Endodermal cell (in vitro differentiated cells): ENCODE measurements around the gene TBX18. TPM values are rescaled to one million over a fixed set of nuclear protein-coding genes. Genes with fewer than 3 reads are reported as not detected.

Source experiments
- DNase-seq: peaks from one replicate; pipeline ENCODE4 v3.0.0-alpha.2; 2017
- H3K27ac ChIP-seq: 2 replicates; pipeline ENCODE4 v1.5.1; 2013; ENCODE audit warnings: mild to moderate bottlenecking, low read depth, low read length, moderate library complexity
- H3K27me3 ChIP-seq: 2 replicates; pipeline ENCODE4 v1.6.1; 2013; ENCODE audit warnings: mild to moderate bottlenecking, low read length, moderate library complexity; ENCODE audit not compliant: insufficient read depth, control insufficient read depth, poor library complexity, severe bottlenecking
- H3K36me3 ChIP-seq: 2 replicates; pipeline ENCODE4 v1.7.0; 2013; ENCODE audit warnings: mild to moderate bottlenecking, low read length, moderate library complexity; ENCODE audit not compliant: control insufficient read depth, insufficient read depth
- H3K4me1 ChIP-seq: one replicate; pipeline ENCODE4 v1.7.0; 2013; ENCODE audit warnings: low read length; ENCODE audit not compliant: control insufficient read depth, insufficient read depth
- H3K4me3 ChIP-seq: 2 replicates; pipeline ENCODE4 v1.5.1; 2013; ENCODE audit warnings: mild to moderate bottlenecking, low read length, moderate library complexity
- H3K9ac ChIP-seq: 2 replicates; pipeline ENCODE4 v1.6.1; 2013; ENCODE audit warnings: mild to moderate bottlenecking, low read length, moderate library complexity; ENCODE audit not compliant: poor library complexity, severe bottlenecking; ENCODE audit errors: extremely low read depth
- H3K9me3 ChIP-seq: 2 replicates; pipeline ENCODE4 v1.6.1; 2013; ENCODE audit warnings: mild to moderate bottlenecking, low read length, moderate library complexity; ENCODE audit not compliant: control insufficient read depth
- H3K27ac Mint-ChIP-seq: 2 replicates; pipeline ENCODE4 v1.8.0; 2020; ENCODE audit warnings: mixed read lengths
- H3K27me3 Mint-ChIP-seq: 2 replicates; pipeline ENCODE4 v1.8.0; 2021; ENCODE audit warnings: mild to moderate bottlenecking, mixed read lengths; ENCODE audit not compliant: insufficient read depth
- H3K36me3 Mint-ChIP-seq: 2 replicates; pipeline ENCODE4 v1.8.0; 2020; ENCODE audit warnings: low read depth, mixed read lengths
- H3K4me1 Mint-ChIP-seq: 2 replicates; pipeline ENCODE4 v1.8.0; 2020; ENCODE audit warnings: mixed read lengths
- H3K4me3 Mint-ChIP-seq: 2 replicates; pipeline ENCODE4 v1.8.0; 2020; ENCODE audit warnings: mild to moderate bottlenecking, moderate library complexity, mixed read lengths
- H3K9me3 Mint-ChIP-seq: 2 replicates; pipeline ENCODE4 v1.8.0; 2020; ENCODE audit warnings: mild to moderate bottlenecking, mixed read lengths
- CTCF ChIP-seq: fragments of 200-600 bp; sonication (generic); conservative IDR thresholded peaks from 2 replicates; pipeline ENCODE4 v1.5.0; 2021; ENCODE audit warnings: antibody characterized with exemption, mild to moderate bottlenecking
- WGBS, 2 experiments: methylation state at CpG; one replicate each; pipeline versions ENCODE4 v1.1.5 to v1.1.7; 2013; ENCODE audit warnings: missing lambda C conversion rate in 2 of 2, mixed read lengths in 1 of 2; ENCODE audit not compliant: insufficient coverage in 1 of 2, insufficient read length in 1 of 2; 5-methylcytosine and 5-hydroxymethylcytosine counted together
- total RNA-seq, 2 donors: library from RNA; stranded (reverse); fragmentation: NEBNext Ultra II Directional in 1 of 2; extraction: Animal tissue kit (Norgen Biotek cat#: 25700) in 1 of 2; gene quantifications; 2 replicates in 1 of 2; 3 replicates in 1 of 2; pipeline ENCODE4 v1.2.1, GENCODE V29; 2021

The TBX18 gene
- total RNA-seq, 2 donors from 2014 or later, result 1.3 to 2.3 TPM

- Mint-ChIP-seq H3K27me3 (no peaks in the 10 kb centered on the region), H3K36me3 (no peaks in the 10 kb centered on the region), H3K27ac (no peak overlapping the region), H3K4me1 (peaks cover 4% of the 10 kb centered on the region), H3K4me3 (no peak overlapping the region), H3K9me3 (no peaks in the 10 kb centered on the region)
- H3K4me3 ChIP-seq, result no peak overlapping the region
- TF ChIP-seq CTCF, result no peak
- no peak overlapping the region for H3K9ac ChIP-seq
- no peaks in the 10 kb centered on the region for H3K27me3 ChIP-seq
- no peak overlapping the region for H3K27ac ChIP-seq
- H3K9me3 ChIP-seq, result no peaks in the 10 kb centered on the region
- no peaks in the 10 kb centered on the region for H3K36me3 ChIP-seq
- no peaks in the 10 kb centered on the region for H3K4me1 ChIP-seq
- no peak for DNase-seq
- WGBS, 2 experiments, result 67 to 88% methylated on average over 1 to 2 of the region's 2 CpGs
Observed at GRCh38 chr6:84663866-84664265, 100.5 kb downstream of the TBX18 start.

- H3K9me3 ChIP-seq, result no peaks in the 10 kb centered on the region
- Mint-ChIP-seq H3K36me3 (no peaks in the 10 kb centered on the region), H3K4me1 (no peaks in the 10 kb centered on the region), H3K9me3 (no peaks in the 10 kb centered on the region), H3K27ac (no peak overlapping the region), H3K27me3 (no peaks in the 10 kb centered on the region), H3K4me3 (no peak overlapping the region)
- H3K4me1 ChIP-seq, result no peaks in the 10 kb centered on the region
- H3K36me3 ChIP-seq, result no peaks in the 10 kb centered on the region
- H3K27me3 ChIP-seq, result no peaks in the 10 kb centered on the region
- WGBS, 2 experiments, result 80 to 91% methylated on average over 1 of the region's 2 CpGs
- DNase-seq, result no peak
- no peak overlapping the region for H3K9ac ChIP-seq
- no peak overlapping the region for H3K27ac ChIP-seq
- no peak for TF ChIP-seq CTCF
- H3K4me3 ChIP-seq, result no peak overlapping the region
Observed at GRCh38 chr6:84657486-84657885, 106.9 kb downstream of the TBX18 start.

GRCh38 chr6:84657025-84657424 is 107.4 kb downstream of the TBX18 start:
- TF ChIP-seq CTCF, result no peak
- Mint-ChIP-seq H3K4me1 (no peaks in the 10 kb centered on the region), H3K9me3 (no peaks in the 10 kb centered on the region), H3K27me3 (no peaks in the 10 kb centered on the region), H3K36me3 (no peaks in the 10 kb centered on the region), H3K4me3 (no peak overlapping the region), H3K27ac (no peak overlapping the region)
- Histone ChIP-seq H3K4me3 (no peak overlapping the region), H3K27me3 (no peaks in the 10 kb centered on the region), H3K27ac (no peak overlapping the region), H3K9me3 (no peaks in the 10 kb centered on the region), H3K9ac (no peak overlapping the region), H3K36me3 (no peaks in the 10 kb centered on the region), H3K4me1 (no peaks in the 10 kb centered on the region)
- WGBS, 2 experiments, result 85 to 88% methylated on average over 2 of the region's 2 CpGs
- DNase-seq, result no peak
